Stimulated activated CD8-positive, alpha-beta memory T cell treated with anti-CD3 and anti-CD28 coated beads, Interleukin-4, amount 100 ng/mL, for 24 hours (primary cell): ENCODE data around the gene NR2F1-AS1.

Experiments used
- DNase-seq: peaks from one replicate; pipeline ENCODE4 v3.0.0-alpha.2; 2020; ENCODE audit warnings: low read depth

Gene NR2F1-AS1

GRCh38 chr5:93603078-93603792 lies 22.2 kb upstream of the NR2F1-AS1 start:
- no peak for DNase-seq

GRCh38 chr5:93602241-93603077 lies 21.4 kb upstream of the NR2F1-AS1 start:
- no peak for DNase-seq

- DNase-seq = no peak
These were observed 20.8 kb upstream of the NR2F1-AS1 start for GRCh38 chr5:93601802-93602155.

GRCh38 chr5:93601071-93601801 lies 20.2 kb upstream of the NR2F1-AS1 start:
- DNase-seq = no peak

DNA sequence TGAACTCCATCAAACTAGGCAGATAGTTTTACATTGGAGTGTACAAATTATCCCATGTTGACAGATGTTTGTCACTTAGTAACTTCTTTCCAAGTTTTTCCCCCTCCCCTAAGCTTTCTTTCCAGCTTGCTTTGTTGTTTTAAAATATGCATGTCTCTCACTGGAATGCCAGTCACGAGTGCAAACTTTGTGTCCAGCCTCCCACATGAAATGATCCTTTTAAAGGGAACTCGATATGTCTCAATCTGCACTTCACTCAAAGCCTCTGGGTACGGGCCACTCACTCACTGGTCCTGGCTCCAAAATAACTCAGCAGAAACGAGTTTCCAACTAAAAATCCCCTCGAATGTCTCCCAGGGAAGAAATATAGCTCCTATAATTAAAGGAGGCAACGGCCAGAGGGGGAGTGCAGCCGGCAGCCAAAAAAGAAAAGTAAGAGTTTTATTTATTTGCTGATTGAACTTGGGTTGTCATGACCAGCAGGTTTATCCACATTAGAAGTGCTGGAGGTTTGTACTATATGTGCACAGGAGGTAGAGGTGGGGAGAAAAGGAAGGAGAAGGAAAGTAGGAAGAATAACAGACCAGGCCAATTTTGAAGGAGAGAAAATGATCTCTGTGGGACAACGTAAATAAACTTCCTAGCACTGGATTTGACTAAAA lies 19.5 kb upstream of the NR2F1-AS1 start:
- no peak for DNase-seq

DNA sequence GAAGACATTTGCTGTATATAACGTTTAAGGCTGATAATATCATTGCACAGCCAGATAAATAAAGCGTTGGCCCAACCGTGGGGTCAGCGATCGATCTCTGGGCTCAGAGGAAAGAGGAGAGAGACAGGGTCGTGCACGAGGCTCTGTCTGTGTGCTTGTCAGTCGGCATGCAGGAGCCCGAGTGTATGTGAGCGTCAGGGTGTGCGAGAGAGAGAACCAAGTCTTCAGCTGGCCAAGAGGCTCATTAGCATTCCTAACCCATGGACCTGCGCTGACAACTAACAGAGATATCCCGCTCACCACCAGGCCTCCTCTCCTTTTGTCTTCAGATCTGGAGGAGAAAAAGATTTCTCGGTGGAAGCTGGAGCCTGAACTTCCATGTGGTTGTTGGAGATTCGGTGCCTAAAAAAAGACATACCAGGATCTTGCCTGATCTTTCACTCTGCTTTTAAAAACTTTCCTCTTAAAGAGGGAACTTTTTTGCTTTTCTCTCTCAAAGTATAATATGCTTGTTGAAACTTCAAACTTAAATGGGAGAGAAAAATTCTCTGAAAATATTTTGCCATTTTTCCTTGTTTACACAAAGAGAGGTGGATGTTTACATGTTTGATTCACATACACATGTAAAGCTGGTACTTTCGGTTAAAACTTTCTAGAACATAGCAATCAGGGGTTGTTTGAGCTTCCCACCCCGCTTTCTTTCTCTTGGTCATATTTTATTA lies 18.5 kb upstream of the NR2F1-AS1 start:
- DNase-seq = no peak

GRCh38 chr5:93599001-93599379 lies 18.0 kb upstream of the NR2F1-AS1 start:
- DNase-seq = no peak

- DNase-seq = no peak
These were observed 17.3 kb upstream of the NR2F1-AS1 start for GRCh38 chr5:93598091-93599000.

GRCh38 chr5:93596676-93597490 lies 15.9 kb upstream of the NR2F1-AS1 start:
- no peak for DNase-seq

DNA sequence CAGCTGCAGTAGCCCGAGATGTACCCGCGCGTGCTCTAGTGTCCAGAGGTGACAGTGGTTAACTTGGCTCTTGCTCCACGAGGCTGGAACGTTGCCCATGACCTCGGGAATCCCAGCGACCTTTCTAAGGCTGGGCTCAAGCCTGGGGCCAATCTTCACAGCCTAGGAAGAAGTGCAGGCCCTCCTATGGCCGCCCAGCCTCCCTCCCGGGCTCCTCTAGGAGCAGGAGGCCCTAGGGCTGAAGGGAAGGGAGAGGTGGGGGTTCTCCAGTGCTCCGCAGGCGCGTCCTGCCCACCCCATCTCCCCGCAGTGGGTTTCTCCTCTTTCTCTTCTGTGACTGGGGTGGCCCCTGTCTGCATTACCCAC lies 15.3 kb upstream of the NR2F1-AS1 start:
- DNase-seq = no peak

- DNase-seq = no peak
These were observed 14.6 kb upstream of the NR2F1-AS1 start for GRCh38 chr5:93595420-93596147.

DNA sequence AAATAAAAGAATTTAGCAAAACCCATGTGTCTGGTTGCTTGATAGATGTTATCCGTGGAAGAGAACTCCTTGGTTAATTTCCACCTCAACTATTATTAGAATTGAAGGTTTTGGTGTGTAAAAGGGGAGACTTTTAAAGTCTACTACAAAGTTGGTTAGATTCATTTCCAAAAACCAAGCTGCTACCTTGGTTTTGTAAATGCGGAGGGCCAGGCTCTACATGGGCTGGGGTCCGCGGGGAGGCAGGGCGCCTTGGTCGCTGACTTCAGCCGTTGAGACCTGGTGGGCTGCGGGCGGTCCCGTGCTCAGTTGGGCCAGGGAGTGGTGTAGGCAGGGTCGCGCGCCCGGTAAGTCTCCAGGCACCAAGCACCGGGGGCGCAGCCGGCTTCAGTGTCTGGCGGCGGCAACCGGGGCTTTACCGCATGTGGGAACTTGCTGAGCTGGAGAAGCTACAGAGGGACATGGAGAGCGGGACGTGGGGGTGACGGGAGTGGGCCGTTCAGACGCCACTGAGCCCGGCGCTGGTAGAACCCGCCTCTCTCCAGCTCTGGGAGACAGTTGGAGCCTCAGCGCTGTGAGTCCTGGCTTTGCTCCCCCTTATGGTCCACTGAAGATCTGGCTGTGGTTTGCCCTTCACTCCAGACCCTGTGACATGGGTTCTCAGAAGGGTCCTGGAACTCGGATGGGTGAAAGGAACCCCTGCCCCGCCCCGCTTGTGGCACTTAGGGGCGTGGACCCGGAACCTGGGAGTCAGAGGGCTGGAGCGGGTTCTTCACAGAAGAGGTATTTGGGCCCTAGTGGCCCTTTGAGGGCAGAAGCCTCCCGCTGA lies 13.8 kb upstream of the NR2F1-AS1 start:
- no peak for DNase-seq

DNA sequence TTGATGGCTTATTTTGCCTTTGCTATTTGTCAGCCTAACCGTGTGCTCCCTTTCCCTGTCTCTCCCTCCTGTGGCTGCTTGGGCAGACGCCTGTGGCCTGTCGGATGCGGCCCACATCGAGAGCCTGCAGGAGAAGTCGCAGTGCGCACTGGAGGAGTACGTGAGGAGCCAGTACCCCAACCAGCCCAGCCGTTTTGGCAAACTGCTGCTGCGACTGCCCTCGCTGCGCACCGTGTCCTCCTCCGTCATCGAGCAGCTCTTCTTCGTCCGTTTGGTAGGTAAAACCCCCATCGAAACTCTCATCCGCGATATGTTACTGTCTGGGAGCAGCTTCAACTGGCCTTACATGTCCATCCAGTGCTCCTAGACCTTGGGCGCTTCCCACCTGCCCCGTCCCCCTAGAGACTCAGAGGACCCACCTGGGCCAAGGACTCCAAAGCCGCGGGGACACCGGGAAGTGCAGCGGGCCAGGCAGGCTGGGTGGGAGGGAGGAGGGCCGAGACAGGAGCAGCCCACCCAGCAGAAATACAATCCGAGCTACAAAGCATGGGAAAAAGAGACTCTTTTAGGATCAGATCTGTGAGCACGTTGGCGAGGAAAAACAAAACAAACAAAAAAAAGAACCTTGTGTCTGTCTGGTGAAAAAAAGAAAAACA lies 12.6 kb upstream of the NR2F1-AS1 start:
- DNase-seq = no peak

DNA sequence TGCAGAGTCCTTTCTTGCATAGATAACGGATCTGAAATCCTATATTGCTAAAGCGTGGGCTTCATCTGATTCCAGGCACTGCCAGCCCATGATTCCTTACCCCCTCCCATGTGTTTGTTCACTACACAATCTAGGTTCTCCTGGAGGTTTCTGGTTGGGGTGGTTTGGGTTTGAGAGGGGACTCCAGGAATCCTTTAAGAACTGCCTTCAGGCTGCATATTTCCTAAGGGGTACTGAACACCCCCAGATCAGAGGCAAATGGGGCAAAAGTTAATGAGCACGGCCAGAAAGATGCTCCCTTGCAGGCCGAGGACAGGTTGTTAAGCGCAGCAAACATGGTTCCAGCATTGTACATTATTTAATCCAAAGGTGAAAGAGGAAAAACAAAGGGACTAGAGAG lies 11.9 kb upstream of the NR2F1-AS1 start:
- DNase-seq = no peak

DNA sequence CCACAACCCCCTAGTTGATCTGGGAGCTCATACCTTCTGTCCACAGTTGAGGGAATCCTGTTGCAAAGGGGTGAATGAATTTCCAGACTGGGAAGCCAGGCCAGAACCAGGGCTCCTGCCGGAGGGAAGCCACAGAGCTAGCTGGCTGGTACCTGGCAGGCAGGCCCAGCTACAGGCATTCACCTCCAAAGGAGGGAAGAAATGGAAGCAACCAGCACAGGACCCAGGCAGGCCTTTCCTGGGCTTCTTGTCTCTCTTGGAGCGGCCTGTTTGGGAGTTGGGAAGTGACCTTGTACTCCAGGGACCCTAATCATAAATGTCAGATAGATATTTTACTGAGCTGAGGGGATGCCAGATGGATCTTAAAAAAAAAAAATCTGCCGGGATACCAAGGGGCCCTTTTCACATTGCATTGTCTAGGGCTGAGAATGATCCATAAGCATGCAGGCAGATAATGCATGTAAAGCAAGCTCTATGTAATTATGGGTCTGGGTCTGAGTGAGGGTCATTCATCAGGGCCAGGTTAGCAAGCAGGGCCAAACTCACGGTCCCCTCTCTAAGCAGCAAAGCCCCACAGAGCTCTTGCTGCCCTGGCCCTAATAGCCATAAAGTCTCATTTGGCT lies 10.4 kb upstream of the NR2F1-AS1 start:
- no peak for DNase-seq

DNA sequence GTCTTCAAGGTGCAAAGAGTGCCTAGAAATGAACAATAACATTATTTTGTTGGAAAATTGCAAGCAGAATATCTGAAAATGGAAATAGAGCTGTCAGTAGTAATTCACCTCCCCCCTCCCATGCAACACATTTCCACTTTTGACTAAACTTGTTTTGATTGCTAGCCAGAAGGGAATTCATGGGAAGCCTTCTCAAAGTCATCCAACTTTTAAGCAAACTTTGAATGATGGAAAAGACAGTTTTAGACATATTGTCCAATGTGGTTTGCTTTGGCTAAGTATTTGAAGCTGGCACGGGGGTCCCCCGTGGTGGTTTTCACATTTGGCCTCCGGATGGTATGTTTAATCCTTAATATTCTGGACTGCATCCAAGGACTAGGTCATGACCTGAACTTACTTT lies 9.5 kb upstream of the NR2F1-AS1 start:
- no peak for DNase-seq

- DNase-seq = no peak
These were observed 8.8 kb upstream of the NR2F1-AS1 start for GRCh38 chr5:93589829-93590215.
